GM21825 (cell line): ENCODE results near the gene ADH7.
"Not testable (repeated sequence)": the region's sequence is repeated elsewhere in the genome, so short reads cannot be mapped to it uniquely, and the experiment has no call there.

Source experiments
- ATAC-seq: cut with Tn5 transposase; IDR thresholded peaks from one replicate; pipeline ENCODE4 v1.9.1; 2021; ENCODE audit warnings: mild to moderate bottlenecking, moderate library complexity; ENCODE audit not compliant: unreplicated experiment

ADH7 gene

GRCh38 chr4:99382745-99383360 is 52.3 kb downstream of the ADH7 start:
- ATAC-seq: no peak

GRCh38 chr4:99381588-99382175 is 53.5 kb downstream of the ADH7 start:
- no peak for ATAC-seq

GRCh38 chr4:99379571-99379970 is 55.6 kb downstream of the ADH7 start:
- ATAC-seq: no peak

DNA sequence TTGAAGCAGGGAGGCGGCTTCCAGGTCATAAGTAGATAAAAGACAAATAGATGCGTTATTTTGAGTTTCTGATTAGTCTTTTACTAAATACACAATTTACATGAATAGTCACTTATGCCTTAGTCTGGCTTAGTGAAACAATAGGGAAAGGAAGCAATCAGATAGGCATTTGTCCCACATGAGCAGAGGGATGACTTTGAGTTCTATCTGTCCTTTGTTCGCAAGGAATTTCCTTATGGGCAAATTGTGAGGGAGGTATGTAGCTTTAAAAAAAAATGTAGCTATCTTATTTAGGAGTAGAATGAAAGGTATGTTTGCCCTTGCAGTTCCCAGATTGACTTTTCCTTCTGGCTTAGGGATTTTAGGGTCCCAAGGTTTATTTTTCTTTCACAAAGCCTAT is 56.3 kb downstream of the ADH7 start:
- no peak for ATAC-seq

DNA sequence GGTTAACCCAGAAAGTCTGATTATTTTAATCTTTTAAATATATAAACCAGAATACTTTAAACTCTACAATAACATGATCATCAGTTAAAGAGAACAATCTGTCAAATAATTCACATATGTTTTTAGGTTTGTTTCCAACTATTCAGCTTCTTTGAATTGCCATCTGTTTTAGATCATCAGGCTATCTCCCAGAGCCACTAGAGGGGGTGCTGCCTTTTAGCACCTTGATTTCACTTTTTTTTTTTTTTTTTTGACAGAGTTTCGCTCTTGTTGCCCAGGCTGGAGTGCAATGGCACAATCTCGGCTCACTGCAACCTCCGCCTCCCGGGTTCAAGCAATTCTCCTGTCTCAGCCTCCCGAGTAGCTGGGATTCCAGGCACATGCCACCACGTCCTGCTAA is 57.8 kb downstream of the ADH7 start:
- ATAC-seq: not testable (repeated sequence)

DNA sequence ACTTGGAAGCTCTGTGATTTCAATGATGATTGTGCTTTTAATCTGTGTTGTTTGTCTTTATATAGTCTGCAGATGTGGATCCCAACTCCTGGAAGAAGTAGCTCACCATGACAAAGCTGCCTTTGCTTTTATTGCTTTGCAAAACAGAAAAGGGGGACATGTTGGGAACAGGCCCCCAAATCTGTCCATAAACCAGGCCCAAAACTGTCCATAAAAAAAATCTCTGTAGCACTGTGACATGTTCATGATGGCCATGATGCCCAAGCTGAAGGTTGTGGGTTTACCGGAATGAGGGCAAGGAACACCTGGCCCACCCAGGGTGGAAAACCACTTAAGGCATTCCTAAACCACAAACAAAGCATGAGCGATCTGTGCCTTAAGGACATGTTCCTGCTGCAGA is 62.7 kb downstream of the ADH7 start:
- ATAC-seq: not testable (repeated sequence)

- not testable (repeated sequence) for ATAC-seq
Observed at GRCh38 chr4:99367817-99368216, 67.3 kb downstream of the ADH7 start.

DNA sequence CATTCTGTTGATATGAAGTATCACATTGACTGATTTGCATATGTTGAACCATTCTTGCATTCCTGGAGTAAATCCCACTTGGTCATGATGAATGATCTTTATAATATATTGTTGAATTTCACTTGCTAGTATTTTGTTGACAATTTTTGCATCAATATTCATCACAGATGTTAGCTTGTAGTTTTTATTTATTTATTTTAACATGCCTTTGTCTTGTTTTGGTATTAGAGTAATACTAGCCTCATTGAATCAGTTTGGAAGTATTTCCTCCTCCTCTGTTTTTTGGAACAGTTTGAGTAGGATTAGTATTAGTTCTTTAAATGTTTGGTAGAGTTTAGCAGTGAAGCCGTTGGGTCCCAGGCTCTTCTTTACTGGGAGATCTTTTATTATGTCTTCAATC is 68.7 kb downstream of the ADH7 start:
- no peak for ATAC-seq

DNA sequence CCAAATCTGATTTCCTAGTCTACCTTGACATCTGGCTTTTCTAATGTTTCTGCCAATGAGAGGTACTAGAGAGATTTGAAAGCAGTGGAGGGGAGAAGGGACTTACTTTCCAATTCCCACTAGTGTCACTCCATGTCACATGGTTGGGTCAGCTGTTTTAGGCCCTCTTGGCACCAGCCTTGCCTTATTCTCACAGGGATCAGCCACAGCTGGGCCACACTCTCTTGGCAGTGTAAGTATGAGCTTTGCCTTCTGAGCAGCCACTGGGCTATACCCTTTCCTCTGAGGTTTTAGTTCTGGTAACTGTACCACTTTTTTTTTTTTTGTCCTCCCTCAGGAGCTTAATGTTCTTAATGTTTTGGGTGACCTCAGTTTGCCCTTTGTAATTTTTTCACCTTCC is 72.4 kb downstream of the ADH7 start:
- no peak for ATAC-seq
